Transverse colon (tissue), 4 donors: ENCODE results near the gene XKR8.

Experiments
- CTCF ChIP-seq, 5 experiments: fragments of 200-600 bp in 3 of 5; fragments of 450-650 bp in 2 of 5; sonication (generic) in 3 of 5; IDR thresholded peaks; 1 replicate in 2 of 5; 2 replicates in 3 of 5; pipeline ENCODE4 v1.5.1; 2016 to 2017; ENCODE audit warnings: antibody characterized with exemption in 5 of 5, inconsistent platforms in 3 of 5, mild to moderate bottlenecking in 2 of 5, moderate library complexity in 1 of 5
- POLR2AphosphoS5 ChIP-seq, 3 donors: sonication (generic); formaldehyde crosslinking; IDR thresholded peaks; one replicate each; pipeline ENCODE4 v1.6.1; 2016; ENCODE audit warnings: antibody characterized with exemption in 3 of 3

GRCh38 chr1:27931759-27932158 is 28.0 kb upstream of the XKR8 start:
- TF ChIP-seq POLR2AphosphoS5 (IDR thresholded peaks at IDR 0.05) (no peak), CTCF (IDR thresholded peaks at IDR 0.05) (no peak)
